HG02759 (cell line): Measurements from ENCODE around the gene FAR1.

Source experiments
- ATAC-seq: cut with Tn5 transposase; IDR thresholded peaks from one replicate; pipeline ENCODE4 v1.9.1; 2021; ENCODE audit warnings: mild to moderate bottlenecking, moderate library complexity; ENCODE audit not compliant: unreplicated experiment

The FAR1 gene

DNA sequence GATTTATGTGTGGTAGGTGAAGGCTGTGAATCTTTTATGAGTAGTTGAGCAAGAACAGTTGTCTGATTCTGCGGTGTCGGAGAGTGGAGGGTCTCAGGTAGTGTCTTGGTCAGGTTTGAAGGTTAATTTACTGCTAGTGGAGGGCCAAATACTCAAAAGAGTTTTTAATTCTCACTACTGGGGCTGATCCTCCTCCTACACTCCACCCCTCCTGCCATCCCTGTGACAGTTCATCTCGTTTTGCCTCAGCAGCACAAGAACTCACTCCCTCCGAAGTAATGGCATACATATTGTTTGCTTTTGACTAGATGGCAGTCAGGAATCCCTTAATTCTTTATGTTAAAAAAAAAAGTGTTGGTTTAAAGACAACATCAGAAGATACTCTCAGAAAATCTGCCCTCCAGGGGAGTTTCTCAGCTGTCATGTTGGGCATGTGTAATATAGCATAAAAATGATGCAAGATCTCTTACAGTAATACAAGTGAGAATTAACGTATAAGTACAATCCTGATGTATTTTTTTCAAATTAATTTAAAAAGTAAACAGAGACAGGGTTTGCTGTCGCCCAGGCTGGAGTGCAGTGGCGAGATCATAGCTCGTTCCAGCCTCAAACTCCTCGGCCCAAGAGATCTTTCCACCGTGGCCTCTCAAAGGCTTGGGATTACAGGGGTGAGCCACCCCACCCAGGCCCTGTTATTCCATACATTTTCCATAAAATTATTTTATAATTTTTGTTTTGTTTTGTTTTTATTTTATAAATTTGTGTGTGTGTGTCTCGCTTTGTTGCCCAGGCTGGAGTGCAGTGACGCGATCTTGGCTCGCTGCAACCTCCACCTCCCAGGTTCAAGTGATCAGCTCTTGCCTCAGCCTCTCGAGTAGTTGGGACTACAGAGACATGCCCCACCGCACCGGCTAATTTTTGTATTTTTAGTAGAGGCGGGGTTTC lies 1.3 kb downstream of the FAR1 start:
- no peak for ATAC-seq

DNA sequence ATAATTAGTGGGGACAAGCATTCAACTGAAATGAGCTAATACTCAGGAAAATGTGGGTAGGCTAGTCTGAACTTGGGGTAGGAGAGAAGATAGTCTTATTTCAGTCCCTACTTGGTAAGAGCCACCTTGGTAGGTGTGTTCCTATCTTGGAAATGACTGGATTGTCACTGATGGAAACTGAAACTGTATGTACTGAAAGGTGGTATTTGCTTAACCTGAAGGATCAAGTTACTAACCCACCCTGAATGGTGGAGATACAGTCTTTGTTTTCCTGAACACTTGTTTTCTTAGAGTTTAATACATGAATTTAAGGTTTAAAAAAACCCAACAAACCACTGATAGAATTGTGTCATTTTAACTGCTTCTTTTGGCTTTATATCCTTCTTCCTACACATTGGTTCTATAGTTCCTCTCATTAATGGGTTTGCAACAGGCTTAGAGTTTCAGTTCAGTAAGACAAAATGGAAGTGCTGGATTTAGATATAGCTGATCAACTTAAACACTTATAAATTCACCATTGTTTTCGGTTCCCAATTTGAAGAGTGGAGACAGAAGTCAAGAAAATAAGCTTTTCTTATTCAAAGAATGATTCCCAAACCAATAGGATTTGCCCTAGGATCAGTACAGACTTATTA lies 4.2 kb downstream of the FAR1 start:
- no peak for ATAC-seq

DNA sequence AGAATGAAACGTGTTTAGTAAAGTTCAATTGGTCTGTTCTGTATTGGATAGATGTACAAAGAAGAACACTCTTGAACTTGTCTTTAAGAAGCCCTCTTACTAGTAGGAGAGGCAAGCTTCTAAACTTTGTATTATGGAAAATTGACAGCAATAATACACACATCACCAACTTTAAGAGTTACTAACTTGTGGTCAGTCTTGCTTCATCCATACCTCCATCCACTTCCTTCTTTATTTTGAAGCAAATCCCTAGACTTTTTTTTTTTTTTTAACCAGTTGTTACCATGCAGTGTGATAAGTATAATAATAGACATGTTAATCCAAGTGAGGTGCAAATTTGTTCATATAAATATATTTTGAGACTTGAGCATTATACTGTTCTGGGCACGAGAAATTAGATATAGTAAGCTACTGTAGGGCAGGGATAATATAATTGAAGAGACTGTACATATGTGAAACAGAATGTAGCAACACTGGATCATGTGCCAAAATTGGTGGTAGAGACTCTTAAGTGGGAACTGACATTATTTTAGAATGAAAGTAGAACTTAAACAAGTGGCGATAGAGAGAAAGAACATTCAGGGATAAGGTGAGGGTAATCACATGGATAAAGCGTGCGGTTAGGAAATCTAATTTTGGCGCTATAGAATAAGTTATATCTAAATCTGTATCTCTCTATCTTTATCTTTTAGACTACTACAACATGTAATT lies 6.5 kb downstream of the FAR1 start:
- no peak for ATAC-seq

DNA sequence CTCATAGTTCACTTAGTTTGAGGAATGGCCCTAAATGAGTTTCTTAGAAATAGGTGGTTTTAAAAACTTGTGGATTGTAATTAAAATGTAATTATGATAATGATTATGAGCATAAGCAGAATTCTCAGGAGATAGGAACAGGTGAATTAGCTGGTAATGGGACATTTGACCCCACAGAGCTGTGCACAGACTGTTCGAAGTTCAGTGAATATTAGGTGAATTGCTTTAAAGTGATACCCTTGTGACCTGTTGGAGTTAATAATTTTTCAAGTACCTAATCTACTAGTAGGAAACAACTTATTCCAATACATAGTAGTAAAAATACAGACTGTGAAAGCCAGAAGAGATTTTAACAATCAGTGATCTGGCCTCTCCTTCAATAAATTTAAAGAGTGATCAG lies 8.1 kb downstream of the FAR1 start:
- no peak for ATAC-seq

DNA sequence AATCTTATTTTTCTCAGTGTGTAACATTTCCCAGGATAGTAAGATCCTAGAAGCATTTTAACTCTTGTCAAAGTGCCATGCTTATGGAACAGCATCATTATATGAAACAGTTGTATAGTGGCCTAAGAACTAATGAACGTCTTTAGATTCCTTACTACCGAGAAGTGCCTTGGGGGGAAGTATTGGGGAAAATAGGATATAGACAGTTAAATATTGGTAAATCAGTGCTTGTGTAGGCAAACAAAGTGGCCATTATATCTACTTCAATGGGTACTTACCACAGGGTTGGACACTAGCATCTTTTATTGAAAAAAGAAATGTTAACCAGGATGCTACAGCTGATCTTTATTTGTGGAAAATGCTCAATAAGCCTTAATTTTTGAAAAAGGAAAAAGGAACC lies 11.3 kb downstream of the FAR1 start:
- no peak for ATAC-seq

DNA sequence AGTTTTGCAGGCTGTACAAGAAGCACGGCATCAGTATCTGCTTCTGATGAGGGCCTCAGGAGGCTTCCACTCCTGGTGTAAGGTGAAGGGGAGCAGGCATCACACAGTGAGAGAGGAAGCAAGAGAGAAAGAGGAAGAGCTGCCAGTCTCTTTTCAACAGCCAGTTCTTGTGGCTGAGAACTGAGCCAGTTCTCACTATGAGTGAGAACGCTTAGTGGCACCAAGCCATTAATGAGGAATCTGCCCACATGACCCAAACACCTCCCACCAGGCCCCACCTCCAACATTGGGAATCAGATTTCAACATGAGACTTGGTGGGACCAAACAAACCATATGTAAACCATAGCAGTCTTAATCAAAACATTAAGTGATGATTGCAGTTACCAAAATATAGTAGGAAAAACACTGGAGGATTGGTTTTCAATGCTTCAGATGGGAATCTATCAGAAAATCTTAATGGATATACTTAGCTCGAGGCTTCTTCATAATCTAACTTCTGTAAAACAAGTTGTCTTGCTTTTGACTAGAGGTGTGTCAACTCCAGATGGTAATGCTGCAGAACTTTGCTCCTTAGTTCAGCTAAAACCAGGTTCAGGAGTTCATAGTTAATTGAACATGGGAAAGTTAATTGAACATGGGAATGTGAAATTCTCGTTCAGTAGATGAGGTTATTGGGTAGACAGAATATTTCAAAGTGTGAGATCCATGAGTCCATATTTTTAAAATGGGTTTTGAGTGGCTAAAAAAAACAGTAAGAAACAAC lies 12.2 kb downstream of the FAR1 start:
- peak; percentile 89 for ATAC-seq

DNA sequence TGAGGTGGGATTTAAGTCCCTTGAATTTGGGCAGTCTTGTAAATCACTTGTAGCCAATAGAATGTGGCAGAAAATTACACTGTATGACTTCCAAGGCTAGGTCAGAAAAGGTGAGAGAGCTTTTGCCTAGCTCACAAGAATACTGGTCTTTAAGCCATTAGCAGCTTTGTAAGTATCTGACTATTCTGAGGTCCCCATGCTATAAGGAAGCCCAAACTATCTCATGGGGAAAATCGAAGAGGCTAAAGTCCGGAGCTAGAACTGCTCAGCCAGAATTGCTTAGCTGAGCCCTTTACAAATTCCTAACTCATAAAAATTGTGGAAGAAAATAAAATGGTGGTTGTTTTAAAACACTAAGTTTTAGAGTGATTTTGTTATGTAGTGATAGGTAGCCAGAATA lies 13.0 kb downstream of the FAR1 start:
- ATAC-seq, result no peak

DNA sequence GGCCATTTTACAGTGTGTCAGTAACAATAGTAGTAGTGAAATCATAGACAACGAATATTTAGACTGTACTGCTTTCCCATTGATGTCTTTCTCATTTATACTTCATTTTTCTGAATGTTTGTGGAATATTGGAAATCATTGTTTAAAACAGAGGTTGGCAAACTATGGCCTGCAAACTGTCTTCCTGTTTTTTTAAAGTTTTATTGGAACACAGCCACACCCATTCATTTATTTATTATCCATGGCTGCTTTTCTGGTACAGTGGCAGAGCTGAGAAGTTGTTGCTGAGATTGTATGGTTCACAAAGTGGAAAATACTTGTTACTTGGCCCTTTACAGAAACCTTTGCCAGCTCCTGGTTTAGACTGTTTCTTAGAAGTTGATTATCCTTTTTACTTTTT lies 13.7 kb downstream of the FAR1 start:
- ATAC-seq, result no peak

DNA sequence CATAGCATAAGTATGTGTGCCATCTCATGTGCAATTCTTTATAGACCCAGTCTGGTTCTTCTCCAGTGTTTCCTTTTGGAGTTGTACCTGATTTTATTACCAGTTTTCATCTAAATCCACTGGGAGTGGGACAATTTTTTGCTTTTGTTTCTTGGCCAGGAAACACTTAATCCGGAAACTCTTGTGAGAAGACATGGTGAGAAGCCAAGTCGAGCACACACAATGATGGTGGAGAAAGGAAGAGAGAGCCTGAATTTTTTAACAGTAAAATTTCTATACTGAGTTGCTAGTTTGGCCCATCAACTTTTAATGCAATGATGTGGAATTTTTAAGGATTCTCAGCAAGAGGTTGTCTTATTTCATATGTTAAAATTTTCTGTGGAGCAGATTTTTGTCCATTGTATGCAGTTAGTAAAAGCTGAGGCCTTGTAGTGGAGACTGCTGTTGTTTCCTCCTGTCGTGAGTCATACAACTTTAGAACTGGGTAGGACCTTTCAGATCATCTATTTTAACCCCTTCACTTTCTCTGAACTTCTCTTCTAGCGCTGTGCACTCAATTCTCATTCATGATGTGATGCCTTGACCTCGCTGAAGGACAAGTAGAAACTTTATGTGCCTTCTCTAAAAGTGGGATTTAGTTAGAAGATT lies 17.1 kb downstream of the FAR1 start:
- ATAC-seq, result no peak

DNA sequence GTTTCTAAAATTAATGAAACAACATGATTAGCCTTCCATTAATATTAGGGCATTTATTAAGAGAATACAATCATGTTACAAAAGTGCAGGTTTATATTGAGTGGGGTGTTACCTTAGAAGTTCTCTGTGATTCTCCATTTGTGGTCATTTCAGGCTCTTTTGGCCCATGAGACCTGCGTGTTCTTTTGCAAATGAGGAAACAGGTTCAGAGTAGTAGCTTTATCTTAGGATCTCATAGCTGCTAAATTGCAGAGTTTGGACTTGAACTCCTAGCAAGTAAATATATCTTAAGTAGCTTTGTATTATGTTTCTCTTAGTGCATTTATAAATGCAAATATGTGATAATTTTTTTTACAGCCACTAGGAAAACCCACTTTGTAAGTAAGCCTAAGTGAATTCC lies 18.3 kb downstream of the FAR1 start:
- ATAC-seq, result no peak

DNA sequence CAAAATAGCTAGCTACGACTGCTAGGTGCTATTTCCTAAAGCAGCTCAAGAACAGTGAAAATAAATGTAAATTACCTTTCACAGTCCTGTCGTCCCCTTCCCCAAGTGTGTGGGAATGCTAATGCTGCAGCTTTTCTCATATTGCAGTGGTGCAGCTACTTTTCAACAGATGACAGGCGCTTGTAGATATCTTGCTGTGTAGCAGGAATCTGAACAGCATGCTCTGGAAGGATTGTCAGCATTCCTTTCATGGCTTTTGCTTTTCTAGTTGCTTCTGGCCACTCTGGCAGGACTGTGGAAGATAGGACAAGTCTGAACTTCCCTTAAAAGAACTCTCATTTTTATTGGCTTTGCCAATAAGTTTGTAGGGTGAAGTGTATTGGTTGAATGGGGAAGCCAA lies 18.8 kb downstream of the FAR1 start:
- no peak for ATAC-seq

DNA sequence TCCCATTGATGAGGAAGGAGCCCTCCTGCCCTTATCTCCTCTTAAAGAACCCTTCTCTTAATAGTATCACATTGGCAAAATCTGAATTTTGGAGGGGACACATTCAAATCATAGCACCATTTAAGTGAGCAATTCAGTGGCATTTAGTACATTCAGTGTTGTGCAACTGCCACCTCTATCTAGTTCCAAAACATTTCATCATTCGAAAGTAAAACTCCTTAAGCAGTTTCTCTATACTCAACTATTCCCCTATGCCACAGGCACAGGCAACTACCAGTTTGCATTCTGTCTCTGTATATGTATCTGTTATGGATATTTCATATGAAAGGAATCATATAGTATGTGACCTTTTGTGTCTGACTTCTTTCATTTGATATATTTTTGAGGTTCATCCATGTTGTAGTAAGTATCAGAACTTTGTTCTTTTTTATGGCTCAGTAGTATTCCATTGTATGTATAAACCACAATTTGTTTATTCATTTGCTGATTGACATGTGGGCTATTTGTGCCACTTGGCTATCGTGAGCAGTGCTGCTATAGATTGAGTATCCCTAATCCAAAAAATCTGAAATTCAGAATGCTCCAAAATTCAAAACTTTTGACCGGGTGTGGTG lies 22.9 kb downstream of the FAR1 start:
- no peak for ATAC-seq

DNA sequence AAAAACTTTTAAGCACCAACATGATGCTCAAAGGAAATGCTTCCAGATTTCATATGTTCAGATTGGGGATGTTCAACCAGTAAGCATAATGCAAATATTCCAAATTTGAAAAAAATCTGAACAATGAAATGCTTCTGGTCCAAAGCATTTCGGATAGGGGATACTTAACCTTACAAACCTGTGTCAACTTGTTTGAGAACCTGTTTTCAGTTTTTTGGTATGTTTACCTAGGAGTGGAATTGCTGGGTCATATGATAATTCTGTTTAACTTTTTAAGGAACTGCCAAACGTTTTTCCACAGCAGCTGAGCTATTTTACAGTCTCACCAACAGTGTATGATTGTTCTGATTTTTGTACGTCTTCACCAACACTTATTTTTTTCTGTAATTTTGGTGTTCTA lies 23.7 kb downstream of the FAR1 start:
- ATAC-seq, result no peak

DNA sequence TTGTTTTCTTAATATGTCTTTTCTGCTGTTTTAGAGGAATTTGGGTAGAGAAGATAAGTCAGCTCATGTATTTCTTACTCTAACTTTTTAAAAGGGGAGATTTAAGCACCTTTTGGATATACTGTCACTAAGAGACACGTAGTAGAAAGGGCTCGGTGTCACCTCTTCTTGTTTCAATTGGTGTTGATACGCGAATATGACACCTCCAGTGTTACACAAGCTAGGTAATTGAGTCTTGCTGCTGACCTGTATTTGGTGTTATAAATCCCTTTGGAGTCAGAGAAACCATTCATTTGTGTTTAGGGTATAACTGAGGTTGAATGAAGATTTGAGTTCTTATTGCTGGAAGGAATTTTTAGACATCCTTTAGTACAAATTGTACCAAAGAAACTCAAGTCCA lies 25.6 kb downstream of the FAR1 start:
- no peak for ATAC-seq

DNA sequence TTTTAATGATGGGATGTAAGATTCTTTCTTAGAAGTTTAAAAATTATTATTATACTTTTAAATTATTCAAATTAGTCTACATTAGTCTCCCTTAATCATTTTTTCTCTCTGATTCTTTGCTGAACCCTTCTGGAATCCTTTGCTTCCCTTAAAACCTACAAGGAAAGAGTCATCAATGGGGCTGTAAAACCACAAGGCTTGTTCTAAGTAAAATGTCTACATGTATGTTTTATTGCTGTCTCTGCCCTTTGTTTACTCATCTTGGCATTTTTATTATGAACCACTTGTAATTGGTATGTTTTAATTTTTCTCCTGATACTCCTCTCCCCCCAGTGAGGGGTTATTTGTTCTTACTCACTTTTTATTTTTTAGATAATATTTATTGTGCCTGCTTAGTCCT lies 27.4 kb downstream of the FAR1 start:
- no peak for ATAC-seq

DNA sequence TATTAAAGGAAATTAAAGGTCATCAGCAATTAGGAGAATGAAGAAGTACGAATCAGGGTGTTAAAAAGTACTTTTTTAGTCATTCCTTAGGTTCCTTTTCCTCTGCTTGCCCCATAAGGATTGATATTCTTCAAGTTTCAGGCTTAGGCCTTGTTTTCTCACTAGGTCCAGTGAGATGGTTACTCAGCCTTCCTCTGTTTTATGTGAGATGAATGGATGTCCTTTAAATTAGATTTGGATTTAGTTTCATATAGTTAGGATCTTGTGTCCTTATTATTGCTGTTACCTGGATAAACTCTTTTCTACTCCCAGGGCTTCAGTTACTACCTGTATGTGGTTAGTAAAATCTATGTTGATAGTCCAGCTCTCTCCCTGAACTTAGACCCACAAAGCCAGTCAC lies 29.2 kb downstream of the FAR1 start:
- no peak for ATAC-seq

DNA sequence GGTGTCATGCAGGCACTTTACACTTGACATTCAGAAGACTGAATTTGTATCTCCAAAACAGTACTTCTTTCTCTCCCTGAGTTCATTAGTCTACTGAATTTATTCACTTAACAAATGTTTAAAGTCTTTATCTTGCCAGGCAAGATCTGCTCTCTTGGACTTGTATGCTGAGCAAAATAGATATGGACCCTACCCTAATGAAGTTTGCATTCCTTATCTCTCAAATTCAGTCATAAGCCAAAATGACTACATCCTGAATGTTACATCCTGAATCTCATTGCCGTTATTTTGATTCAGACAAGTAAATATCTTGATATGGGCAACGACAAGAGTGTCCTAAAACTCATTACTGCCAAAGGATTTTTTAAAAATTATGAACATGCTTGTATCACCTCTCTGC lies 29.7 kb downstream of the FAR1 start:
- ATAC-seq, result no peak

DNA sequence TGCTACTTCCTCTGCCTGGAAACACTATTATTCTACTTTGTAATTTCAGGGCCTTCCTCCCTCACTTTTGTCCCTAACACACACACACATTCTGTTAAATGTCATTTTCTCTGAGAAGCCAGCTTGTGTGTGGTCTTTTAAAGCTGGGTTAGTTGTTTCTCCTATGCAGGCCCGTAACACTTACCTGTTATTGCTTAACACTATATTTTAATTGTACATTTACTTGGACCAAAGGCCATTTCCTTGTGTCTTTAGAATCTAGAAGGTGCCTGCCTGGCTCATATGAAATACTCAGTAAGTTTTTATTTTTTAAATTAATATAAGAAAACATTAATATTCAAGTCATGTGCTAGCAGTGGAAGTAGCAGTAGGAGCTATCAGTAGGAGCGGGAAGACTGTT lies 30.6 kb downstream of the FAR1 start:
- no peak for ATAC-seq

DNA sequence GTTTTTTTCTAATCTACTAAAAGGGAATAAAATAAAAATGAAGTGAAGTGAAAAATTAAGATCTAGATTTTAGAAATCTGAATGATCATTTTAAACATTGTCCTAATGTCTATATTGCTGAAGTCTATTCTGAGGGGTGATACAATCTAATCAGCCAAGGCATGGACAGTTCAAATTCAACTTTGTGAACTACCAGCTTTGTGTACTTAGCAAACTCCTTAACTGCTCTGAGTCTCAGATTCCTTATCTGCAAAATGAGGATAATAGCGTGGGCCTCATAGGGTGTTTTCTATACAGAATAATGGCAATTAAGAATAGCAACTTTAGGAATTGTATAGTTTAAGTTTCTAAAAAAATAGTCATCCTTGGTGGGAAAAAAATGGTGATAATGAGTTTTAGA lies 31.4 kb downstream of the FAR1 start:
- ATAC-seq, result no peak

DNA sequence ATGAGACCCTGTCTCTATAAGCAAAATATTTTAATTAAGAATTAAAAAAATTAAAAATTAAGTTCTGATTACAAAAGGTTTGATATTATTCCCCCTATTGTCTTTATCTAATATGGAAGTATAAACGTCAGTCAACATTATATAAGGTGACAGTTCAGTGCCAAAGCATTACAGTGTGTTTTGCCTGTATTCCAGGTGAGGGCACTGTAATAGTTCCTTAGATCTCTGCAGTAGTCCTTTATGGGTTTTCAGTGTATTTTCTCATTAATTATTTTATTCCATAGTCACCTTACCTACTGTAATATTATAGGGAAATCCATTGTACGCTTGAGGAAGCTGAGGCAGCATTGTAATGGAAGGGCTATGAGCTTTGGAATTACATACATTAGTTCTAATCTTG lies 33.0 kb downstream of the FAR1 start:
- ATAC-seq, result no peak
